ENCODE data around the gene ATP5ME. TPM values are rescaled to one million over a fixed set of nuclear protein-coding genes. Genes with fewer than 3 reads are reported as not detected.

The ATP5ME gene
- total and polyA plus RNA-seq, 2 of the 13 experiments (the other 11 are each of a cell fraction or from before 2014, with no cell fraction given): 305 to 753 TPM

- TF ChIP-seq, protein P1, sequence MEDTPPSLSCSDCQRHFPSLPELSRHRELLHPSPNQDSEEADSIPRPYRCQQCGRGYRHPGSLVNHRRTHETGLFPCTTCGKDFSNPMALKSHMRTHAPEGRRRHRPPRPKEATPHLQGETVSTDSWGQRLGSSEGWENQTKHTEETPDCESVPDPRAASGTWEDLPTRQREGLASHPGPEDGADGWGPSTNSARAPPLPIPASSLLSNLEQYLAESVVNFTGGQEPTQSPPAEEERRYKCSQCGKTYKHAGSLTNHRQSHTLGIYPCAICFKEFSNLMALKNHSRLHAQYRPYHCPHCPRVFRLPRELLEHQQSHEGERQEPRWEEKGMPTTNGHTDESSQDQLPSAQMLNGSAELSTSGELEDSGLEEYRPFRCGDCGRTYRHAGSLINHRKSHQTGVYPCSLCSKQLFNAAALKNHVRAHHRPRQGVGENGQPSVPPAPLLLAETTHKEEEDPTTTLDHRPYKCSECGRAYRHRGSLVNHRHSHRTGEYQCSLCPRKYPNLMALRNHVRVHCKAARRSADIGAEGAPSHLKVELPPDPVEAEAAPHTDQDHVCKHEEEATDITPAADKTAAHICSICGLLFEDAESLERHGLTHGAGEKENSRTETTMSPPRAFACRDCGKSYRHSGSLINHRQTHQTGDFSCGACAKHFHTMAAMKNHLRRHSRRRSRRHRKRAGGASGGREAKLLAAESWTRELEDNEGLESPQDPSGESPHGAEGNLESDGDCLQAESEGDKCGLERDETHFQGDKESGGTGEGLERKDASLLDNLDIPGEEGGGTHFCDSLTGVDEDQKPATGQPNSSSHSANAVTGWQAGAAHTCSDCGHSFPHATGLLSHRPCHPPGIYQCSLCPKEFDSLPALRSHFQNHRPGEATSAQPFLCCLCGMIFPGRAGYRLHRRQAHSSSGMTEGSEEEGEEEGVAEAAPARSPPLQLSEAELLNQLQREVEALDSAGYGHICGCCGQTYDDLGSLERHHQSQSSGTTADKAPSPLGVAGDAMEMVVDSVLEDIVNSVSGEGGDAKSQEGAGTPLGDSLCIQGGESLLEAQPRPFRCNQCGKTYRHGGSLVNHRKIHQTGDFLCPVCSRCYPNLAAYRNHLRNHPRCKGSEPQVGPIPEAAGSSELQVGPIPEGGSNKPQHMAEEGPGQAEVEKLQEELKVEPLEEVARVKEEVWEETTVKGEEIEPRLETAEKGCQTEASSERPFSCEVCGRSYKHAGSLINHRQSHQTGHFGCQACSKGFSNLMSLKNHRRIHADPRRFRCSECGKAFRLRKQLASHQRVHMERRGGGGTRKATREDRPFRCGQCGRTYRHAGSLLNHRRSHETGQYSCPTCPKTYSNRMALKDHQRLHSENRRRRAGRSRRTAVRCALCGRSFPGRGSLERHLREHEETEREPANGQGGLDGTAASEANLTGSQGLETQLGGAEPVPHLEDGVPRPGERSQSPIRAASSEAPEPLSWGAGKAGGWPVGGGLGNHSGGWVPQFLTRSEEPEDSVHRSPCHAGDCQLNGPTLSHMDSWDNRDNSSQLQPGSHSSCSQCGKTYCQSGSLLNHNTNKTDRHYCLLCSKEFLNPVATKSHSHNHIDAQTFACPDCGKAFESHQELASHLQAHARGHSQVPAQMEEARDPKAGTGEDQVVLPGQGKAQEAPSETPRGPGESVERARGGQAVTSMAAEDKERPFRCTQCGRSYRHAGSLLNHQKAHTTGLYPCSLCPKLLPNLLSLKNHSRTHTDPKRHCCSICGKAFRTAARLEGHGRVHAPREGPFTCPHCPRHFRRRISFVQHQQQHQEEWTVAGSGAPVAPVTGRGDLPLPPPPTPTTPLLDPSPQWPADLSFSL (CRISPR knock-in tag; IDR thresholded peaks at IDR 0.05): no peak
- TF ChIP-seq PRMT3 (CRISPR knock-in tag; IDR thresholded peaks at IDR 0.05; ENCODE audit: borderline replicate concordance, low read depth) (no peak), HOXA5 (CRISPR knock-in tag; IDR thresholded peaks at IDR 0.05) (no peak)
These were observed 40.0 kb downstream of the ATP5ME start (continued) for GRCh38 chr4:633976-634598.

GRCh38 chr4:633406-633805 is 40.7 kb downstream of the ATP5ME start:
- POLR2A ChIA-PET: interaction anchor here (0.6 kb wide), 1 partner anchor 18 kb away, joined by 3 read pairs; no protein-coding TSS in a partner anchor
- Histone ChIP-seq H4K20me1 (ENCODE audit: insufficient read depth, low read length) (no peaks in the 10 kb centered on the region), H3K27ac (ENCODE audit: extremely low read length, insufficient read depth, low read length) (no peak overlapping the region), H3K9me3 (ENCODE audit: low read length) (no peaks in the 10 kb centered on the region), H3K36me3 (replicated peaks in 1 of 2; ENCODE audit: control insufficient read depth in 1 of 2, insufficient read depth in 2 of 2, low read length in 2 of 2) (no peaks in the 10 kb centered on the region), H2AFZ (ENCODE audit: low read length) (no peak overlapping the region), H3K4me3 (replicated peaks in 1 of 3; ENCODE audit: insufficient read depth in 1 of 3, low read depth in 2 of 3, low read length in 3 of 3) (no peak overlapping the region), H3K4me2 (ENCODE audit: low read depth, low read length) (no peak overlapping the region), H3K79me2 (ENCODE audit: insufficient read depth, low read length) (no peaks in the 10 kb centered on the region), H3K4me1 (ENCODE audit: insufficient read depth, low read length) (peaks cover 8% of the 10 kb centered on the region), H3K27me3 (ENCODE audit: control insufficient read depth in 1 of 2, insufficient read depth in 2 of 2, low read length in 2 of 2) (peaks cover 15 to 62% of the 10 kb centered on the region in 2 experiments; a peak in 4 of 5 replicates), H3K9ac (ENCODE audit: insufficient read depth, low read depth, low read length) (no peak overlapping the region)
- FAIRE-seq (no peak), ATAC-seq (no peak), DNase-seq (ENCODE audit: low spot score) (no peak)
- no TSS peak for BruUV-seq (replicated peaks)
- TF ChIP-seq RFX3 (CRISPR knock-in tag; IDR thresholded peaks at IDR 0.05) (no peak), ZSCAN25 (CRISPR knock-in tag; IDR thresholded peaks at IDR 0.05) (peak; percentile 58; the same call in 1 of the 2 replicates), IRF2 (CRISPR knock-in tag; IDR thresholded peaks at IDR 0.05) (no peak)
- WGBS (ENCODE audit: low lambda C conversion rate): no CpG with 5 or more reads among the region's 9 CpGs
- CTCF ChIA-PET (ENCODE audit: low intra/inter-chr PET ratio, low total read pairs): no interaction called here
- in situ Hi-C loops (cut with HindIII; ENCODE audit: extremely low pct_ligation_motif_present, low pct_unique_long_range_greater_than_20kb): no loop called here
- intact Hi-C loops (cut with micrococcal nuclease; ENCODE audit: unreplicated experiment): no loop called here

Data from HepG2 (cell line).